HG03196 (cell line): Measurements from ENCODE around the gene REXO2.

Experiments used
- ATAC-seq: cut with Tn5 transposase; IDR thresholded peaks from one replicate; pipeline ENCODE4 v1.9.1; 2021; ENCODE audit not compliant: unreplicated experiment

REXO2 gene

DNA sequence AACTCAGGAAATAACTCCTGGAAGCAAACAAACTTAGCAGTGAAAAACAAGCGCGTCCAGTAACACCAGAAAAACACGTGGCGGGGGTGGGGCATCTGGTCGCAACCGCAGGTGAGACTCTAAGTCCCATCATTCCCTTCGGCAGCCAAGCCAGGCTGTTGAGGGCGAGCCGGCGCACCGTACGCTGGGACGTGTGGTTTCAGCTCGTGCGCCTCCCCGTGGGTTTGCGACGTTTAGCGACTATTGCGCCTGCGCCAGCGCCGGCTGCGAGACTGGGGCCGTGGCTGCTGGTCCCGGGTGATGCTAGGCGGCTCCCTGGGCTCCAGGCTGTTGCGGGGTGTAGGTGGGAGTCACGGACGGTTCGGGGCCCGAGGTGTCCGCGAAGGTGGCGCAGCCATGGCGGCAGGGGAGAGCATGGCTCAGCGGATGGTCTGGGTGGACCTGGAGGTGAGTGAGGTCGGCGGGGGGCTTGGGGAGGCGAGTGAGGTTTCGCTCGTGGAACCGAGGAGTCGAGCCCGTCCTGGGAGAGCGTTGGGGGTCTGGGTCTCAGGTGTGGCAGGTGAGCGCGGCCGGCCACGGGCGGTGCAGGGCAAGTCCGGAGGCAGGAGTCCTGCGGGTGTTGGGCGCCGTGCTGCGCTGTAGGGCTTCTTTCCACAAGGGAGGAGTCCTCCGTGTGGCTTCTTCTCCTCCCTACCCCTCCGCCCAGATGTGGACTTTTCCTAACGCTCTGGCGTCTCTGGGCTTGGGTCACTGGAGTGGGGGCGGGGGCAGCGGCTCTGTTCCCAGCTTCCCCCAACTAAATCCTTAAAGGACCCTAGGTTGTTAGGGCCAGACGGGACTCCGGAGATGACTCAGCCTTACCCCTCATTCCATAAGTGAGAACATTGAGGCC lies at the start of gene REXO2:
TSS of gene REXO2 (plus strand) at position 239 of the 892 bp plus-strand sequence. CDS start at position 301, 62 bp downstream.
- ATAC-seq = peak; percentile 98

DNA sequence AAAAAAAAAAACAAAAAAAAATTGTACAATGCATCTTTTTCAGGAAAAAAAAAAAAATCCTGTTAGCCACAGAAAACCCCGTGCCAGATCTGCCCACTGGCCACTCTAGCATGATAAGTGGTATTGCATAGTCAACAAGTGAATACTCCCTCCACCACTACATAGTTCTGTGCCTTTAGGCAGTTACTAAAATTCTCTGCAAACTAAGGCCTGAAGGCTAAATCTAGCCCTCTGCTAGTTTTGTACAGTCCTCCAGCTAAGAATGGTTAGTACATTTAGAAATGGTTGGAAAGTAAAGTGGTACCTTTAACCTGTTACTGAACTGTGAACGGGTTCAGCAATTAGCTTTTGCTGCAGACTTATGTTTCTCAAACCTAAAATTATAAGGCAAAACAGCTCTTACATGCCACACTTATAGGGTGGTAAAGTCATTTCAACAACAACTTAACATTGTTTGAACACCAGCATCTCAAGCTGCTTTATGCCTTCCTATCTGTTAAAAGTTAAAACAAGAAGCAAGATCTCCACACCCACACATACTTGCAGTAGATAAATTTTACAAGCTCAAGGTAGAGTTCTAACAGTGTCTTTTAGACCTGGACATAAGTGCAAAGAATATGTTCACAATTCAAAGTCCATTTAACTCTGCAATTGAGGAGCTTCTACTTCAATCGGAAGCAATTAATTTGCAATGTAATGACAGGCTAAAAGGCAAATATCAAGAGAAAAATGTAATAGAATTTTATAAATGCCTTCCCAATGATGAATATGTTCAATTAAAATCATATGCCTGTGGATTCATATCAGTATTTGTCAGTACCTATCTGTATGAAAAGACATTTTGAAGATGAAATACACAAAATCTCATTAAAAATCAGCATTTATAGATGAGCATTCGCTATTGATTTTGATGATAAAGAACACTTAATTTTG lies 46.3 kb upstream of the REXO2 start:
- no peak for ATAC-seq

DNA sequence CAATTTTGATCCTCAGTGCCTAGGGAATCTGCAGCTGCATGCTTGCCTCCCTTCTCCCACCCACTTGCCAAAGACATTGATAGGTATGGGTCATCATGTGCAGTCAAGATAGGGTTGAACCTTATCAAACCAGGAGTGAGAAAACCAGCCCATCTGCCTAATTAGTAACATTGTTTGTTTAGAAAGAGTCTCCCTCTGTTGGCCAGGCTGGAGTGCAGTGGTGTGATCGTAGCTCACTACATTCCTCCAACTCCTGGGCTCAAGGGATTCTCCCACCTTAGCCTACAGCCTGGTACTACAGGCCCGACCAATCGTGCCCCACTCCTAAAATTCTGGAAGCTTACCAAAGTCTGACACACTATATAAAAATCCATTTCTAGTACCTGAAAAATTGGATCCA lies 43.5 kb upstream of the REXO2 start:
- no peak for ATAC-seq

DNA sequence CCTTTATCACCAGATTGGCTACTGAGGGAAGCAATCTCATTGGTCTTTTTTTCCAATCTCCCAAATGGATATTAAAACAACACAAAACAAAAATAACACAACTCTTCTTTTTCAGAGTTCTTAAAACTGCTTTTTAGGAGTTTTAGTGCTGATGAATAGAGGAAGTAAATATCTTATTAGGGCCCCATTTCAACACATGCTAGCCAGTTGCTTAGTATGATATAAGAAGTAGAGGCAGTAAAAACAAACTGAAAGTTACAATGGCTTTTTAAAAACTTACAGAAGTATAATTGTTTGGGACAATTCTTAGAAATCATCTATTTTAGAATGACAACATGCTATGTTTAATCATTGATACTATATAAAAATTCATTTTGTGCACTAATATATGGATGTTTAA lies 42.4 kb upstream of the REXO2 start:
- no peak for ATAC-seq

DNA sequence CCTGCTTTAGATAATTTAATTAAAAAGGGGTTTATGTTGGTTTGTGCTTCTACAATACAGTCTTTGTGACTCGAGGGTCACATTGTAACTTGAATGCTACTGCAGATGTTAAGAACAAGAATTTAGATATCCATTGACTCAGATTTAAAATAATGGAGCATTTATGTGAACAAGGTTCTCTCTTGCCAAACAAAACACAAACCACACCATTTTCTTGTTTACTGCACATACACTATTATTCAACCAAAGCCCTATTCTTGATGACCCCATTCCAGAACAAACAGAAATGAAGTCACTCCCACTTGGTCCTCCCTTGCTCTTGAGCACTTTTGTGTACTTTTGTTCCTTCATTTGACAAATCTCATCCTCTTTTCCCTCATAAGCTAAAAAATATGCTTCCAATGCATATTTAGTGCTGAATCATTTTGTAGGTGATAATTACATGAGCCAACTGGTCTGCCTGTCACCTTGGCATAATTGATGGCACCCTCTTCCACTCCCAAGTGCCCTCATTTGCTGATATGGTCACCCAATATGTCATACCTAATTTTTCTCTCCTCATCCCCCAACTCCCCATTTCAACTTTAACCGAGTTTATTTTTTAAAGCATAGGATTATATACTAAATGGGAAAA lies 41.8 kb upstream of the REXO2 start:
- ATAC-seq = no peak

DNA sequence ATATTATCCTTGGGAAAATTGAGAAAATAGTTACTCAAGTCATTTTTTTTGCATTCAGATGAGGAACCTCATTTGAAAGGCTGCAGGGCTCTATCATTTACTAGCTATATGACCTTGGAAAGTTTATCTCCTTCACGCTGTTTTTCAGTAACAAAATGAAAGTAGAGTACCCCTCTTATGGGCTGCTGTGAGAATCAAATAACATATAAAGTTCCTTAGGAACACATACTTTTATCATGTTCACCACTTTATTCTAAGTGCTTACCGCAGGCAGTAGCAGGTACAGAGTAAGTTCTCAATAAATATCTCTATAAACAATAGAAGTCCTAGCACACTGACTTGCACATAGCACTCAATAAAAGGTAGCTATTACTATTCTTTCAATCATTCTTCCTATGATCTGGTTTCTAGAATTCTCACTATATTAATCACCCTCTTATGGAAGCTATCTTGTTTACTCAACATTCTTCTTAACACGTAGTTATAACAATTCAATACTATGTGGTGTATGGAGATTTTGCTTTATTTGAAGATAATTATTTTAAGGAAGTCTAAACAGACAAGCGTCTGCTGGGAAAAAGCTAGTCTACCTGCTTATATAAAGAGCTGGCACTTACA lies 40.9 kb upstream of the REXO2 start:
- no peak for ATAC-seq

DNA sequence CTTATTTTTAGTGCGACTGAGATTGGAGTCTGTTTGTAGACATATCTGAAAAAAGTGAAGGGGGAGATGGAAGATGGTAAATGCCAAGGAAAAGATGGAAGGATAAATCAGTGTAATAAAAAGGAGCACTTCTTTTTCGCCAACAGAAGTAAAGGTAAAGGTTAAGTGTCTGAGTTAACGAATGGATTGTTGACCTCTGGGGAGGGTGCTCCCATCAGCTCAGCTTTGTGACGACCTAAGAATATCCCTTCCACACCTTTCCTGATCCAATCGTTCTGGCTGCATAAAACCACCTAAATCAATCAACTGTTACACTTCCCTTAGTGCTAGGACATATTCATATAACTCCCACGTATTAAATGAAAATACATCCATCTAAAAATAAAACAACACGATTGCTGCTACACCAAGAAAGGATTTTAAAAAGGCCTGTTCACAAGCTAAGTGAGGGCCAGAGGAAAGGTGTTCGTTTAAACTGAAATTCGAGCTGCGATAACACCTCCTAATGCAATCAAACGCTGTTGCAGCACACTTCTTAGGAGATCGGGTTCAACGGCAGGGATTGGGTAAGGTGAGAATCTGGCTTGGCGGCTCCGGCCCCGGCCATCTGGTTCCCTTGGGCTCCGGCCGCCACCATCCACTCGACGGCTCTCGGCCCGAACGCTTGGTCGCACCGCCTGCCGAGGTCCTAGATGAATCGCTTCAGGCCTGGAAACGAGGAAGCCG lies 39.6 kb upstream of the REXO2 start:
- peak; percentile 24 for ATAC-seq

DNA sequence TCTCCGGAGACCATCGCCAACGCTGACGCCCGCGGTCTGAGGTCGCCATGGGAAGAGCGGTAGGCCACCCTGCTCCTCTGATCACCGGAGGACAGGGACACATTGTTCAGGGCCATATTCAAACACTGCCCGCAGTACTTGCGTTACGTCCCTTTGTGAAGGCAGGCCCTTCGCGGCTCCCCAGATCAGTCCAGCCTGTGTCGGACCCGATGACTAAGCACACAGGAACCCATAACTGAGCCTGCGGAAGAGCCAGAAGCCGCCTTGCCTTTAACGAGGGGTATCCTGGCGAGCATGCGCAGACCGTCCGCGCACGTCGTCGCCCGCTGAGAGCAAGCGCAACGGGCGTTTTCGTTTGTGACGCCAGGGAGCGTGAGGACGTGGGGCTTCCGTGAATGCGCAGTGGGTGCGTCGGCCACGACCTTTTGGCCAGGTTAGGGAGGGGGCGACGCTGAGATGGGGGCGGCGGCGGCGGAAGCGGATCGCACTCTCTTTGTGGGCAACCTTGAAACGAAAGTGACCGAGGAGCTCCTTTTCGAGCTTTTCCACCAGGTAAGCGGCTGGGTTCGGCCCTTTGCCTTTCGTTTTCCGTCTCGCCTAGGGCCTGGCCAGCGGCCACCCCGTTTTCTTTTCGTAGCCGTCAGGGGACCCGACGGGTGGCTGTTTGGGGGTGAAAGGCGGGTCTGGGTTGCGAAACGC lies 38.9 kb upstream of the REXO2 start, which contains the start of the genes C11orf71 and RBM7:
TSS of gene C11orf71 (minus strand) at position 296 of the 699 bp plus-strand sequence. CDS start at position 116, 180 bp downstream.
TSS of gene RBM7 (plus strand) at position 451 of the 699 bp plus-strand sequence. CDS start at position 457, 6 bp downstream.
- peak; percentile 97 for ATAC-seq

DNA sequence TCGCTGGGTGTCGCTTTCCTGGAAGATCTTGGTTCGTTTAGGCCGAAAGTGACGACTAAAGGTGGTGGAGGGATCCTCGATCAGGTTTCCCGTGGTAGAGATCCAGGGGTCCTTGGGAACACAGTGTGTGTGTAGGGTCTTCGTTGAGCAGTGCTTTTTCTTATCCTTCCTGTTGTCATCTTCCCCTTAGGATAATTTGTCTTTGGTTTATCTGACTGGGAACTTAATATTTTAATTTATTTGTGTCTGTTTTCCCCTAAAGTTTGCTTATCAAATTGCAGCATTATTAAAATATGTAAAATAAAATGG lies 38.4 kb upstream of the REXO2 start:
- ATAC-seq = no peak

DNA sequence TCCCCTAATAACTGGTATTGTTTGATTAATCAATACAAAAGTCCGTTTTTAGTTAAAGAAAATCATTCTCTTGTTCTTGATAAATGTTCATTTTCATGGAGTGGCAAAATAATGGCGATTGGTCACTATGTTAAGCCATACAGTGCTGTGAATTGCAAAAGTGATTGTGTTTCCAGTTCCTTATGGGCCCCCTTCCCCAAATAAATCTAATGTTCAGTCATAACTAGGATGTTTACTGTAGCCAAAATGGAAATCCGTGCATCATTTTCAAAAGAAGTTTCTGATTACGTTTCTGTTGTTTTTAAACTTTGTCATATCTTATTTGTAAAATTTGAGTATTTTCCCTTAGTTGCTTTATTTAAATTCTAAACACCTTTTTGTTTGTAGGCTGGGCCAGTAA lies 38.0 kb upstream of the REXO2 start:
- no peak for ATAC-seq

DNA sequence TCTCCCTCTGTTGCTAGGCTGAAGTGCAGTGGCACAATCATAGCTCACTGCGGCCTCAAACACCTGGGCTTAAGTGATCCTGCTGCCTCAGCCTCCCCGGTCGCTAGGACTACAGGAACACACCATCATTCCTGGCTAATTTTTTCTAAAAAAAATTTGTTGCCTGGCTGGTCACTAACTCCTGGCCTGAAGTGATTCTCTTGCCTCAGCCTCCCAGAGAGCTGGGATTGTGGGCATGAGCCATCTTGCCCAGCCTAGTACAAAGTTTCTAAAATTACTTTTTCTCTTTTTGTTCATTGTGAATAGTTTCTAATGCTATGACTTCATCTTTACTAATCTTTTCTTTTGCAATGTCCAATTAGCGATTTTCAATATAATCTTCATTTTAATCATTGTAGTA lies 26.3 kb upstream of the REXO2 start:
- ATAC-seq = no peak

DNA sequence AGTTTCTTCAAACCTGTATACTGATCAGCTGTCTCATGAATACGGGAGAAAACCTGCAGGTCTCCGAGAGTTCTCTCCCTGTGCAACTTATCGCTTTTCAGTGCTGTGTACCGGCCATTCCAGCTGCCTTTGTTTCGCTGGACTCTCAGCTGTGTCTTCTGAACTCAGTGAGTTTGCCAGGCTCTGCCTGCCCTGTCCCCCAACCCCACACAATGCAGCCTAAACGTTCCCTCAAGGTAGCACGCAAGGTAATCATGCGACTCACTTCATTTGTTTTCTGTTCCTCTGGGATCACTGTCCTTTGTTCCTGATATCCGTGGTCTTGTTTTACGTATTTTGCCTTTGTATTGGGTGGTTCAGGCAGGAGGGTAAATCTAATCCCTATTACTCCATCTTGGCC lies 25.3 kb upstream of the REXO2 start:
- ATAC-seq = no peak

DNA sequence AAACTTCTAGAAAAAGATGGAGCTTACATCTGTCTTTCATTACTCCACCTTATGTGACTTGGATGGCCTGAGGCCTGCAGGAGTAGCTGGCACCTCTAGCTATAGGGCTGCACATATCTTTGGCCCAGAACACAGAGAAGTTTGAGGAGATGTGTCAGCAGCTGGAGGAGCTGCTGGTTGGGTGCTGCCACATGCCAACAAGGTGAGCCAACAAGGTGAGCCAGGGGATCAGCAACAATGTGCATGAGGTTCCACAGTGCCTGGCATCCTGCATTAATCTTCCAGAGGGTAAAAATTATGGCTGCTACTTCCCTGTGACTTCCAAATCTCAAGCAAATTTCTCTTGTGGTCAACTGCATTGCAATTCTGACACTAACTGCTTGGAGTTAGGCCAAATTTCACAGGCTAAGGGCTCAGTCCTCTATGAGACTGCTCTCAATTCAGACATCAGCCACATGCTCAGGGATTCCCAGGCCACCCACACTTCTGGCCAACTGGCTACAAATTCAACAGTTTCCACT lies 22.8 kb upstream of the REXO2 start:
- no peak for ATAC-seq

DNA sequence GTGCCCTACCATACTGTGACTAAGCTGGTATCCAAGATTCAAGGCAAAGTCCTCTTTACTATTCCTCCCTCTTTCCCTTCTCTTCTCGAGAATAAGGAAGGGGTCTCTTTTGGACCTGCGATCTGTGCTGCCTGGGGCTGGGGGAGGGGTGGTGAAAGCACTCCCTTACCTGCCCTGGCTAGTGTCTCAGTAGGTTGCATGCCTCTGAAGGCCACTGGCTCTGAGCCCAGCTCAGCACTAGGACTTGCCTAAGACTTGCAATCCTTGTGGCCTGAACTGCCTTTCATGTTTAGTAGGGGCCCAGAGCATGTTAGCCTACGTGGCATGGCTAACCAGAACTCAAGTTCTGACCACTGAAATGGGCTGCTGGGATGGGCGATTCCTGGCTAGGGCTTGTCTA lies 13.0 kb upstream of the REXO2 start:
- no peak for ATAC-seq

DNA sequence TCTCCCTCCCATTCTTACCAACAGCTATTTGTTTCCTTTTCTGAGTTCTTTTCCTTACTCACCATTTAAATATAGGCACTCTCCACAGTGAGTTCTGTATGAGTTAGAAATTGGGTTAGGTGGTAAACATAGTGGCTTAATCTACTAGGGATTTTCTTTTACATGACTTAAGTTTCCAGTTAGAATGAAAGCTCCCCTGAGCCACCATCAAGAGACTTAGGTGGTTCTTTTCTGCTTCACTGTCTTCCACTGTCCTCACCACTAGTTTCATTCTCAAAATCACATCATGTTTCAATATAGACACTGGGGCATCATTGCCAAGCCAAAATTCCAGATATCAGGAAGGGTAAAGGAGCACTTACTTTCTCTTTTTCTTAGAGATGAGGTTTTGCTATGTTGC lies 9.0 kb upstream of the REXO2 start:
- ATAC-seq = no peak

DNA sequence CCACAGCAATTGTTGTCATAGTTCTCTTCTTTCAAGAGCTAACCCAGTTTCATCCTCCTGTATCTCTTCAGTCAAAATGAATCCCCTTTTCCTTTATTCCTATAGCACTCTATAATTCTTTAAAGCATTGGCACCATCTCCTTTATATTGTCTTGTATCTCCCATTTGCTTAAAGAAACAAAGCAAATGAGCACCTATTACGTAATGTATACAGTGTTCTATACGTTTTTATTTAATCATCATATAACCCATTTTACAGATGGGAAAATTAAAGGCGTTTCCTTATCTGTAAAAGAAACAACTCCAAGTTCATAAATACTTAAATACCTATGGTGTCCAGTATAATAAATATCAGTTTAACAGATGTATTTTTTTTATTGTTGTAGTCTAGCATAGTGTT lies 6.4 kb upstream of the REXO2 start:
- no peak for ATAC-seq

DNA sequence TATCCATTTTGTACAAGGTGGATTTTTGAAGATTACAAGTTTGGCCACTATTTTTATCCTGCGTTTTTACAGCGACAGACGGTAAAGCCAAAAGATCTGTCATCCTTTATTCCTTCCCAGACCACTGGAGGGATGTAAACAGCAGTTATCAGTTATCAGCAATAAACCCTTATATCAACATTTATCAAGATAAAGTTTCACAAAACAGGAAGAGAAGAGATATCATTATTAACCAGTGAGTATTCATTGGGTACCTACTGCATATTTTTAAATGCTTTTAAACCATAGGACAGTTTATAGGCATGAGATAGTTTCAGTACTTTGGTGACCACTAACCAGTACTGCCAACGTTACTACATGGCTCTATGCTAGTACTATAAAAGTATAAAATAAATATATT lies 5.9 kb upstream of the REXO2 start:
- ATAC-seq = no peak

DNA sequence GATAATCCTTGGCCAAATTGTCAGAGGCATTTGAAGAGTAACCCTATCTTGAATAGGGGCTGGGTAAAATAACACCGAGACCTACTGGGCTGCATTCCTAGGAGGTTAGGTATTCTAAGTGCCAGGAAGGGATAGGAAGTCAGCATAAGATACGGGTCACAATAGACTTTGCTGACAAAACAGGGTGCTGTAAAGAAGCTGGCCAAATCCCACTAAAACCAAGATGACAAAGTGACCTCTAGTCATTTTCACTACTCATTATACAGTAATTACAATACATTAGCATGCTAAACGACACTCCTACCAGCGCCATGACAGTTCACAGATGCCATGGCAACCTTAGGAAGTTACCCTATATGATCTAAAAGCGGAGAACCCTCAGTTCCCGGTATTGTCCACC lies 964 bp upstream of the REXO2 start:
- no peak for ATAC-seq

DNA sequence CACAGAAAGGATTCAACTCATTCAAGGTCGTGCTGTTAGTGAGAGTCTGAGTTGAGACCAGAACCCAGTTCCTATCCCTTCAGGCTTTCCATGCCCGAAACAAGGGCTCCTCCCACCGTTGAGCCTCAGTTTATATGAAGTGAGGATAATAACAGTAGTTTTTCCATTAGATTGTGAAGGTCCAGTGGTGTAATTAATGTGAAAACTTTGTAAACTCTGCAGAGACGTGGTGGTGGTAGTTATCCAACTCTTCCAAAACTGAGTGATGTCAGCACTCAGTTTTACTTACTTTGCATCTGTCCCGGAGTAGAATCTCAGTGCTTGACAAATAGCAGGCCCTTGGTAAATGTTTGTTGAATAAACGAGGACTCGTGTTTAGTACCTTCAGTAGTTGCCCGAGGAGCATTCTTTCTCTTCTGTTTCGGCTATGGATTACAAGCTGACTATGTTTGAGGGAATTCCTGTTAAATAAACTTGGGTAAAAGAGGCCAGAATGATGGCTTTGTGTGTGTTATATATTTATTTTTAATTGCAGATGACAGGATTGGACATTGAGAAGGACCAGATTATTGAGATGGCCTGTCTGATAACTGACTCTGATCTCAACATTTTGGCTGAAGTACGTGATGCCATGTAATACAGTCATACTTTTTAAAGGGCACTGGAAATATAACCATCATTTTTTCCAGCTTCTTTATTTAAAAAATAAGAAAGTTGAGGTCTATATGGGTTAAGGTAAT lies 1.0 kb downstream of the REXO2 start:
- no peak for ATAC-seq
